Measurements from ENCODE around the gene PF4V1.

- TF ChIP-seq CTCF (IDR thresholded peaks at IDR 0.05) = no peak
- TF ChIP-seq POLR2A (IDR thresholded peaks at IDR 0.05) = no peak
Observed at GRCh38 chr4:73895201-73896175, 42.4 kb downstream of the PF4V1 start.

All from right lobe of liver (tissue), 4 donors.